GM18505 (cell line): Measurements from ENCODE around the gene WASL.

Source experiments
- ATAC-seq: cut with Tn5 transposase; IDR thresholded peaks from one replicate; pipeline ENCODE4 v1.9.1; 2021; ENCODE audit not compliant: unreplicated experiment
- POLR2A ChIP-seq: IDR thresholded peaks from 4 replicates; pipeline ENCODE4 v1.6.1; 2011; ENCODE audit warnings: borderline replicate concordance; ENCODE audit not compliant: insufficient read depth, insufficient read length; ENCODE audit errors: extremely low read depth

Gene WASL

GRCh38 chr7:123774496-123774895 is 25.7 kb upstream of the WASL start:
- no peak for ATAC-seq
- no peak for TF ChIP-seq POLR2A

GRCh38 chr7:123773481-123773880 is 24.7 kb upstream of the WASL start:
- no peak for TF ChIP-seq POLR2A
- ATAC-seq: no peak

GRCh38 chr7:123772652-123773051 is 23.8 kb upstream of the WASL start:
- ATAC-seq: no peak

GRCh38 chr7:123771846-123772245 is 23.0 kb upstream of the WASL start:
- ATAC-seq: no peak

More at GRCh38 chr7:123772652-123773051, 23.8 kb upstream of the WASL start:
- TF ChIP-seq POLR2A: no peak

GRCh38 chr7:123771256-123771655 is 22.5 kb upstream of the WASL start:
- no peak for TF ChIP-seq POLR2A
- no peak for ATAC-seq

More at GRCh38 chr7:123771846-123772245, 23.0 kb upstream of the WASL start:
- TF ChIP-seq POLR2A: no peak

GRCh38 chr7:123770378-123770777 is 21.6 kb upstream of the WASL start:
- ATAC-seq: peak; percentile 98
- no peak for TF ChIP-seq POLR2A

- no peak for ATAC-seq
- TF ChIP-seq POLR2A: no peak
Observed at GRCh38 chr7:123769371-123769770, 20.6 kb upstream of the WASL start.

- ATAC-seq: no peak
Observed at GRCh38 chr7:123768493-123768892, 19.7 kb upstream of the WASL start.

GRCh38 chr7:123763191-123763661 is 14.4 kb upstream of the WASL start:
- TF ChIP-seq POLR2A: no peak
- ATAC-seq: no peak

More at GRCh38 chr7:123768493-123768892, 19.7 kb upstream of the WASL start:
- TF ChIP-seq POLR2A: no peak

GRCh38 chr7:123761729-123762128 is 12.9 kb upstream of the WASL start:
- TF ChIP-seq POLR2A: no peak
- no peak for ATAC-seq

- TF ChIP-seq POLR2A: no peak
- ATAC-seq: no peak
Observed at GRCh38 chr7:123757095-123757494, 8.3 kb upstream of the WASL start.

- no peak for ATAC-seq
- no peak for TF ChIP-seq POLR2A
Observed at GRCh38 chr7:123755338-123755737, 6.5 kb upstream of the WASL start.

- no peak for TF ChIP-seq POLR2A
- ATAC-seq: no peak
Observed at GRCh38 chr7:123754271-123754871, 5.6 kb upstream of the WASL start.

GRCh38 chr7:123752534-123752933 is 3.7 kb upstream of the WASL start:
- no peak for ATAC-seq
- no peak for TF ChIP-seq POLR2A
